ENCODE data around the gene HSD11B1L. TPM values are rescaled to one million over a fixed set of nuclear protein-coding genes. Genes with fewer than 3 reads are reported as not detected.
"Not testable (repeated sequence)": the region's sequence is repeated elsewhere in the genome, so short reads cannot be mapped to it uniquely, and the experiment has no call there.

The HSD11B1L gene
- total RNA-seq, 1 donor from 2014 or later = 11.8 TPM

DNA sequence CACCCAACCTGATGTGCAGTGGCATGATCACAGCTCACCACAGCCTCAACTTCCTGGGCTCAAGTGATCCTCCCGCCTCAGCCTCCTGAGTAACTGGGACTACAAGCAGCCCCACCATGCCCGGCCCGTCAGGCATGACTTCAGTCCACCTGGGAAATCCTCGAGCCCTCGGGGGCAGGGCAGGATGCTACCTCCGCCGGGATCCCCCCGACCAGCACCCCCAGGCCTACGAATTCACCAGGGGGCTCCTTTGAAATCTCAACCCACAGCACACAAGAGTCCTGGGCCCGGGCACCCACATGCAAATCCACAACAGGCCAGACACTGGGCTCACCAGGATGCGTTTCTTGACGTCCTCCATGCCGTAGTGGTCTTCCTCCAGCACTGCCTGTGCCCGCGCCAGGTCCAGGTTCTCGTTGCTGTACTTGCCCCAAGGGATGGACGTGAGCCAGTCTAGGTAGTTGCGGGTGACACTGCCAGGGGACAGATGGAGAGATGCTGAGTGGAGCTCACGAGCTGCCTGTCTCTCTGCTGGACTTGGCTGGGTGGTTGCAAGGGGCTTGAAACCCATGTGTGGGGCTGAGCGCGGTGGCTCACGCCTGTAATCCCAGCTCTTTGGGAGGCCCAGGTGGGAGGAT is 19.7 kb downstream of the HSD11B1L start:
- DNase-seq (ENCODE audit: low spot score) = no peak

DNA sequence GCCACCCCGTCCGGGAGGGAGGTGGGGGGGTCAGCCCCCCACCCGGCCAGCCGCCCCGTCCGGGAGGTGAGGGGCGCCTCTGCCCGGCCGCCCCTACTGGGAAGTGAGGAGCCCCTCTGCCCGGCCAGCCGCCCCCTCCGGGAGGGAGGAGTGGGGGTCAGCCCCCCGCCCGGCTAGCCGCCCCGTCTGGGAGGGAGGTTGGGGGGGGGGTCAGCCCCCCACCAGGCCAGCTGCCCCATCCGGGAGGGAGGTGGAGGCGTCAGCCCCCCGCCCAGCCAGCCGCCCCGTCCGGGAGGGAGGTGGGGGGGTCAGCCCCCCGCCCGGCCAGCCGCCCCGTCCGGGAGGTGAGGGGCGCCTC is 21.2 kb downstream of the HSD11B1L start:
- peaks cover 28% of the 10 kb centered on the region for H3K36me3 Mint-ChIP-seq (ENCODE audit: low read depth, unreplicated experiment)
- not testable (repeated sequence) for H3K27ac Mint-ChIP-seq (ENCODE audit: unreplicated experiment); H3K27me3 Mint-ChIP-seq (ENCODE audit: unreplicated experiment); H3K4me3 Mint-ChIP-seq (ENCODE audit: unreplicated experiment); DNase-seq (ENCODE audit: low spot score); H3K4me1 Mint-ChIP-seq (ENCODE audit: unreplicated experiment); H3K9me3 Mint-ChIP-seq (ENCODE audit: unreplicated experiment)

More for the DNA sequence above, 19.7 kb downstream of the HSD11B1L start:
- Mint-ChIP-seq H3K9me3 (ENCODE audit: unreplicated experiment) (no peaks in the 10 kb centered on the region), H3K27me3 (ENCODE audit: unreplicated experiment) (peaks cover 4% of the 10 kb centered on the region), H3K4me3 (ENCODE audit: unreplicated experiment) (no peak overlapping the region), H3K4me1 (ENCODE audit: unreplicated experiment) (no peaks in the 10 kb centered on the region), H3K36me3 (ENCODE audit: low read depth, unreplicated experiment) (peaks cover 21% of the 10 kb centered on the region), H3K27ac (ENCODE audit: unreplicated experiment) (no peak overlapping the region)
- TF ChIP-seq, protein P1, sequence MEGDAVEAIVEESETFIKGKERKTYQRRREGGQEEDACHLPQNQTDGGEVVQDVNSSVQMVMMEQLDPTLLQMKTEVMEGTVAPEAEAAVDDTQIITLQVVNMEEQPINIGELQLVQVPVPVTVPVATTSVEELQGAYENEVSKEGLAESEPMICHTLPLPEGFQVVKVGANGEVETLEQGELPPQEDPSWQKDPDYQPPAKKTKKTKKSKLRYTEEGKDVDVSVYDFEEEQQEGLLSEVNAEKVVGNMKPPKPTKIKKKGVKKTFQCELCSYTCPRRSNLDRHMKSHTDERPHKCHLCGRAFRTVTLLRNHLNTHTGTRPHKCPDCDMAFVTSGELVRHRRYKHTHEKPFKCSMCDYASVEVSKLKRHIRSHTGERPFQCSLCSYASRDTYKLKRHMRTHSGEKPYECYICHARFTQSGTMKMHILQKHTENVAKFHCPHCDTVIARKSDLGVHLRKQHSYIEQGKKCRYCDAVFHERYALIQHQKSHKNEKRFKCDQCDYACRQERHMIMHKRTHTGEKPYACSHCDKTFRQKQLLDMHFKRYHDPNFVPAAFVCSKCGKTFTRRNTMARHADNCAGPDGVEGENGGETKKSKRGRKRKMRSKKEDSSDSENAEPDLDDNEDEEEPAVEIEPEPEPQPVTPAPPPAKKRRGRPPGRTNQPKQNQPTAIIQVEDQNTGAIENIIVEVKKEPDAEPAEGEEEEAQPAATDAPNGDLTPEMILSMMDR (IDR thresholded peaks at IDR 0.05; ENCODE audit: unreplicated experiment) = no peak

DNA sequence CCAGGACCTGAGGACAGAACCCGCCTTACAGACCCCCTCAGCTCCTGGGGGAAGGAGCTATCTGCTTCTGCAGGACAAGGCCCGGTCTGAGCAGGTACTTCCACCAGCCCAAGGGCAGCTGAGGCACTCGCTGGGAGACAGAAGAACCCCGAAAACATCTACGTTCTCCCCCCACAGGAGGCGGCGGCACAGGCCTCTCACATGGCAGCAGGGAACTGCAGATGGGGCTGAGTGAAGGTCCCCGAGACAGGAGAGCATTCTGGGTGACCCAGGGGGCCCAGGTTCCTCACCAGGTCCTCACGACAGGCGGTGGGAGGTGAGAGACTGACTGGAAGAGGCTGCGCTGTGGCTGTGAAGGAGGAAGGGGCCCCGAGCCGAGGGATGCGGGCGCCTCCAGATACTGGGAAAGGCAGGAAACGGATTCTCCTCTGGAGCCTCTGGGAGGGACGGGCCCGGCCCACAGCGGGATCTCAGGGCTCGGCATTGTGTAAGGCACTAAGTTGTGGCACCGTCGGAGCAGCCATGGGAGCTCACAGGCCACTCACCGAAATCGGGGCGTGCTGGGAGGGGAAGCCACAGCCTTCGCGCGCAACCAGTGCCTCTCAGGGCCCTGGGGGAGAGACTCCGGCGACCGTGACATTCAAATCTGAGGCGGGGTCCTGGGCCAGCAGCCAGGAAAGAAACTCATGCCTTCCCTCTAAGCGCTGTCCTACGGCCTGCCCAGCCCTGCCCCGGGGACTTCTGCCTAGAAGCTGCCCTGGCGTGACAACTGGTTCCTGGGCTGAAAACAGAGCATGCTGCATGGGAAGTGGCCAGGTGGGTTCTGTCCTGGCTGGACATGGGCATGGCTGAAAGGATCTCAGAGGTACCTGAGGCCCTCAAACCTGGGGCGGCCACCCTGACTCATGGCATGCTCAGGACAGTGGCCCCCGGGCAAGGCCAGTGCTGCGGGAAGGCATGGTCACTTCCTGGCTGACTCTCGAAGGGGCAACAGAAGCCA is 23.3 kb downstream of the HSD11B1L start:
- H3K36me3 Mint-ChIP-seq (ENCODE audit: low read depth, unreplicated experiment) = peaks cover 26% of the 10 kb centered on the region
- H3K4me3 Mint-ChIP-seq (ENCODE audit: unreplicated experiment) = no peak overlapping the region
- peaks cover 4% of the 10 kb centered on the region for H3K27me3 Mint-ChIP-seq (ENCODE audit: unreplicated experiment)
- TF ChIP-seq, protein P1 (IDR thresholded peaks at IDR 0.05; ENCODE audit: unreplicated experiment) = no peak
- H3K9me3 Mint-ChIP-seq (ENCODE audit: unreplicated experiment) = no peaks in the 10 kb centered on the region
- DNase-seq (ENCODE audit: low spot score) = no peak
- H3K4me1 Mint-ChIP-seq (ENCODE audit: unreplicated experiment) = no peaks in the 10 kb centered on the region
- no peak overlapping the region for H3K27ac Mint-ChIP-seq (ENCODE audit: unreplicated experiment)

DNA sequence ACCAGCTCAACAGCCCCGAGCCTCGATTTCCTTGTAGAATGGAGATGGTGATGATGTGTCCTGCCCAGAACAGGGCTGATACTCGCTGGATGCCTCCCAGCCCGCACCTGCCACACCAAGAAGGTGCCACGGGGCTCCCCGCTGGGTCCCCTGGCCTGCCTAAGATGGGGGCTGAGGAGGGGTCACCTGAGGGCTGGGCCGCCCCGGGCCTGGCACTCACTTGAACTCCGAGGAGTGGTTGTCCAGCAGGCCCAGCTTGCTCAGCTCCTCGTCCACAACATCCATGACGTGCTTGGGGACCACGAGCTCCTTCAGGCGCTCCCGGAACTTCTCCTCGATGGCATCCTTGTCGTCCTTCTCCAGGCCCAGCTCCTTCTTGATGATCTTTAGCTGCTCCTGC is 24.7 kb downstream of the HSD11B1L start:
- Mint-ChIP-seq H3K9me3 (ENCODE audit: unreplicated experiment) (no peaks in the 10 kb centered on the region), H3K27ac (ENCODE audit: unreplicated experiment) (no peak overlapping the region), H3K27me3 (ENCODE audit: unreplicated experiment) (peaks cover 3% of the 10 kb centered on the region), H3K4me1 (ENCODE audit: unreplicated experiment) (no peaks in the 10 kb centered on the region), H3K4me3 (ENCODE audit: unreplicated experiment) (no peak overlapping the region), H3K36me3 (ENCODE audit: low read depth, unreplicated experiment) (peaks cover 24% of the 10 kb centered on the region)
- TF ChIP-seq, protein P1 (IDR thresholded peaks at IDR 0.05; ENCODE audit: unreplicated experiment) = no peak
- DNase-seq (ENCODE audit: low spot score) = no peak

DNA sequence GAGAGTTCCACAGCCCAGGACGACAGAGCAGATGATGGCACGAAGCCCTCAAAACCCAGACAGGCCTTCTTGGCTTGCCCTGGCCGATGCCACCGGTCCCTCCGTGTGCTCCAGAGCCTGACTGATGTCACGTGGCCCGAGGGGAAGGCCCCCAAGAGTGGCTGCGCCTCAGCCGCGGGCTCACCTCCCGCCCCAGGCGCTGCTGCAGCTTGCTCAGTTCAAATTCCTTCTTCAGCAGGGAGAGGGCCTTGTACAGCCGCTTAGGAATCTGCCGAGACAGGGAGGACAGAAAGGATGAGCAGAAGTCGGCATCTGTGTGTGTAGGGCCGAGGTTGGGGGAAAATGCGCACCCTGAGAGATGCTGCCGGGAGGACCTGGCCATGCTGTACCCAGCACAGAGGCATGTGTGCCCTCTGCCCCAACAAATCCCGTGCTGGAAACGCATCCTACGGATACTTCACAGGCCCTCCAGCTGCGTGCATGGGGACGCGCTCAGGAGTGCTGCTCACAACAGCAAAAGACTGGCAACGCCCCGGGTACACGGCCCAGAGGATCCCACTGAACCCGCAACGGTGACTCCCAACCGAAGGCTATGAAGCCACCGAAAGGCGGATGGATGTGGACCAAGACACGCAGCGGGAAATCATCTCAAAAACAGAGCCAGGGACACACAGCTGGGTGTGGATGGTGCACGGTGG is 26.2 kb downstream of the HSD11B1L start:
- no peaks in the 10 kb centered on the region for H3K4me1 Mint-ChIP-seq (ENCODE audit: unreplicated experiment)
- TF ChIP-seq, protein P1 (IDR thresholded peaks at IDR 0.05; ENCODE audit: unreplicated experiment) = no peak
- H3K27me3 Mint-ChIP-seq (ENCODE audit: unreplicated experiment) = peaks cover 1% of the 10 kb centered on the region
- no peak overlapping the region for H3K4me3 Mint-ChIP-seq (ENCODE audit: unreplicated experiment)
- DNase-seq (ENCODE audit: low spot score) = no peak
- no peaks in the 10 kb centered on the region for H3K9me3 Mint-ChIP-seq (ENCODE audit: unreplicated experiment)
- peaks cover 15% of the 10 kb centered on the region for H3K36me3 Mint-ChIP-seq (ENCODE audit: low read depth, unreplicated experiment)
- H3K27ac Mint-ChIP-seq (ENCODE audit: unreplicated experiment) = no peak overlapping the region
